NCI-H146 (cell line): Measurements from ENCODE around the gene GSK3A.

Source experiments
- DNase-seq: peaks from one replicate; lab custom pipeline; 2025; lab: John Stamatoyannopoulos, UW

GSK3A gene

GRCh38 chr19:42225718-42226292 lies 16.6 kb downstream of the GSK3A start:
- DNase-seq: no peak

GRCh38 chr19:42224940-42225717 lies 17.3 kb downstream of the GSK3A start:
- DNase-seq: no peak

- no peak for DNase-seq
These were observed 21.7 kb downstream of the GSK3A start for GRCh38 chr19:42220751-42221097.

GRCh38 chr19:42219812-42220750 lies 22.3 kb downstream of the GSK3A start, which contains the start of gene ZNF526:
TSS of gene ZNF526 (plus strand) at chr19:42220312. CDS start at chr19:42224404, 4,092 bp downstream.
- peak; percentile 99 for DNase-seq

- peak; percentile 97 for DNase-seq
These were observed 24.6 kb downstream of the GSK3A start, which contains the start of gene DEDD2 for GRCh38 chr19:42217520-42218437. TSS of gene DEDD2 (minus strand) at chr19:42217677. CDS start at chr19:42217007, 670 bp downstream.

GRCh38 chr19:42216653-42217519 lies 25.5 kb downstream of the GSK3A start:
- DNase-seq: peak; percentile 80

- DNase-seq: no peak
These were observed 27.5 kb downstream of the GSK3A start for GRCh38 chr19:42214810-42215485.

- no peak for DNase-seq
These were observed 29.5 kb downstream of the GSK3A start for GRCh38 chr19:42212886-42213285.

- DNase-seq: no peak
These were observed 33.8 kb downstream of the GSK3A start for GRCh38 chr19:42208612-42209011.

GRCh38 chr19:42207767-42208271 lies 34.6 kb downstream of the GSK3A start:
- no peak for DNase-seq

GRCh38 chr19:42206871-42207755 lies 35.3 kb downstream of the GSK3A start:
- no peak for DNase-seq

- DNase-seq: no peak
These were observed 37.7 kb downstream of the GSK3A start for GRCh38 chr19:42204664-42205063.

- no peak for DNase-seq
These were observed 38.7 kb downstream of the GSK3A start for GRCh38 chr19:42203700-42204099.

GRCh38 chr19:42202290-42202880 lies 40.0 kb downstream of the GSK3A start:
- DNase-seq: no peak

GRCh38 chr19:42201489-42202289 lies 40.7 kb downstream of the GSK3A start:
- DNase-seq: no peak

- DNase-seq: no peak
These were observed 42.2 kb downstream of the GSK3A start for GRCh38 chr19:42200116-42200715.
